Panc1 (cell line): ENCODE results near the gene PRRT1. TPM values are rescaled to one million over a fixed set of nuclear protein-coding genes. Genes with fewer than 3 reads are reported as not detected.

Source experiments
- ATAC-seq: fragments of 200-7000 bp; cut with Tn5 transposase; 2 replicates; pipeline ENCODE4 v1.9.1; 2020; ENCODE audit warnings: mild to moderate bottlenecking, moderate library complexity
- BruUV-seq: library from RNA; stranded (reverse); fragments of 400-500 nt; replicated peaks from 2 replicates; lab custom pipeline; 2021; lab: Mats Ljungman, UMichigan
- CTCF ChIA-PET: fragments of 300-600 bp; sonication (Branson Sonifier 250); formaldehyde crosslinking; loops from one replicate; lab custom pipeline; 2022; ENCODE audit warnings: antibody characterized with exemption; lab: Charles Lee
- POLR2A ChIA-PET: fragments of 300-600 bp; sonication (Branson Sonifier 250); formaldehyde crosslinking; loops from one replicate; lab custom pipeline; 2022; ENCODE audit warnings: antibody characterized with exemption; lab: Charles Lee
- DNase-seq: peaks from one replicate; pipeline ENCODE4 v3.0.0-alpha.2; 2010; ENCODE audit warnings: low read depth, low spot score
- H3K27ac ChIP-seq: 2 replicates; pipeline ENCODE4 v1.5.1; 2011; ENCODE audit warnings: mild to moderate bottlenecking, low read length, inconsistent platforms
- H3K27me3 ChIP-seq: fragments of 200-500 bp; sonication (Bioruptor generic); 2 replicates; pipeline ENCODE4 v1.6.0; 2014; ENCODE audit warnings: low read length, inconsistent platforms; ENCODE audit not compliant: control insufficient read depth, insufficient read depth
- H3K36me3 ChIP-seq: fragments of 200-500 bp; sonication (Bioruptor generic); 2 replicates; pipeline ENCODE4 v1.5.1; 2014; ENCODE audit warnings: inconsistent platforms, mild to moderate bottlenecking, low read length, moderate library complexity; ENCODE audit not compliant: control insufficient read depth, insufficient read depth
- H3K4me1 ChIP-seq: 2 replicates; pipeline ENCODE4 v1.5.1; 2011; ENCODE audit warnings: inconsistent platforms, mild to moderate bottlenecking, low read length, moderate library complexity; ENCODE audit not compliant: control insufficient read depth, insufficient read depth
- H3K4me3 ChIP-seq, 2 experiments: 2 replicates each; pipeline ENCODE4 v1.5.1; 2011 to 2012; ENCODE audit warnings: low read depth in 2 of 2, low read length in 2 of 2, mild to moderate bottlenecking in 2 of 2, inconsistent platforms in 1 of 2, moderate library complexity in 1 of 2
- H3K9me3 ChIP-seq: fragments of 200-500 bp; sonication (Bioruptor generic); 2 replicates; pipeline ENCODE4 v1.5.1; 2014; ENCODE audit warnings: low read depth, mild to moderate bottlenecking, inconsistent platforms, low read length, moderate library complexity; ENCODE audit not compliant: control insufficient read depth, insufficient read depth
- POLR2AphosphoS5 ChIP-seq: IDR thresholded peaks from 2 replicates; pipeline ENCODE4 v1.6.1; 2012; ENCODE audit warnings: mild to moderate bottlenecking, low read depth, low read length, moderate library complexity
- SIN3A ChIP-seq: IDR thresholded peaks from 2 replicates; pipeline ENCODE4 v1.6.1; 2012; ENCODE audit warnings: low read depth, mild to moderate bottlenecking, low read length, moderate library complexity, borderline replicate concordance; ENCODE audit not compliant: insufficient read depth
- TCF7L2 ChIP-seq: IDR thresholded peaks from 2 replicates; pipeline ENCODE4 v1.6.1; 2011; ENCODE audit warnings: mild to moderate bottlenecking, low read depth, low read length, inconsistent platforms
- in situ Hi-C: cut with HindIII; loops from 2 replicates; pipeline ENCODE4 v1.10.0; 2016; ENCODE audit warnings: low sequenced_read_pairs, low pct_unique_long_range_greater_than_20kb
- intact Hi-C: fragments of 100-400 bp; cut with micrococcal nuclease; formaldehyde crosslinking; loops from one replicate; pipeline ENCODE4 v1.10.0; 2022; ENCODE audit not compliant: unreplicated experiment
- total RNA-seq: library from RNA; stranded (reverse); gene quantifications from one replicate; pipeline ENCODE4 v1.2.1, GENCODE V29; 2021; ENCODE audit not compliant: unreplicated experiment
- TF ChIP-seq, protein P1 (sequence below), 2 experiments: IDR thresholded peaks; 2 replicates each; pipeline ENCODE4 v1.6.1; 2011 to 2012; ENCODE audit warnings: low read depth in 2 of 2, control low read depth in 1 of 2, low read length in 1 of 2, mild to moderate bottlenecking in 1 of 2, moderate library complexity in 1 of 2; ENCODE audit not compliant: insufficient read depth in 1 of 2
- TF ChIP-seq, protein P2 (sequence below): fragments of 450-650 bp; IDR thresholded peaks from 2 replicates; pipeline ENCODE4 v1.5.1; 2017; ENCODE audit warnings: mild to moderate bottlenecking

The PRRT1 gene
- total RNA-seq, 1 experiment from 2014 or later: 1.3 TPM

DNA sequence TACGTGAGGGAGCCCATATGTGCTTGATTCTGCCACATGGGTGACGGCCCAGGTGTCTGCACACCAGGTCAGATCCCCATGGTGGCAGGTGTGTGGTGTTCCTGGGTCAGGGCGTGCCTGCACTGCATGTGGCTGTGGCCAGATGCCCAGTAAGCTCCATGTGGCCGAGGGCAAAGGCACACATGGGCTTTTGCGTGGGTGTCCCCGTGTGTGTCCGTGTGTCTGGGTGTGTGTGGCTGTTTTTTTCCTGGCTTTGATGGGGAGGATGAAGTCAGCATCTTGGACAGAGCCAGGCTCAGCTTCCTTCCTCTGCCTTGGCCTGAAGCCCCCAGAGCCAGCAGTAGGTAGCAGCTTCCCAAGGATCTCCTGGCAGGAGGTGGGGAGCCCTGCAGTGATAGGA lies 41.1 kb downstream of the PRRT1 start:
- H3K4me1 ChIP-seq: peaks cover 4% of the 10 kb centered on the region; the same call in 1 of the 2 replicates
- POLR2A ChIA-PET: no interaction called here
- BruUV-seq: no TSS peak
- no peaks in the 10 kb centered on the region for H3K36me3 ChIP-seq
- intact Hi-C loops (loop anchor here (10.0 kb wide), 1 partner anchor 84 kb away; the partner anchor contains the start of genes GPSM3 and PBX2), in situ Hi-C loops (no loop called here)
- CTCF ChIA-PET: no interaction called here
- ATAC-seq: peak; percentile 9; the same call in 1 of the 2 replicates
- no peak for DNase-seq
- peak; percentile 22; the same call in 1 of the 2 replicates for TF ChIP-seq POLR2AphosphoS5
- no peak for TF ChIP-seq TCF7L2
- peaks cover 2% of the 10 kb centered on the region; the same call in 1 of the 2 replicates for H3K27me3 ChIP-seq
- no peak overlapping the region for H3K4me3 ChIP-seq
- H3K27ac ChIP-seq: no peak overlapping the region
- H3K9me3 ChIP-seq: no peaks in the 10 kb centered on the region

DNA sequence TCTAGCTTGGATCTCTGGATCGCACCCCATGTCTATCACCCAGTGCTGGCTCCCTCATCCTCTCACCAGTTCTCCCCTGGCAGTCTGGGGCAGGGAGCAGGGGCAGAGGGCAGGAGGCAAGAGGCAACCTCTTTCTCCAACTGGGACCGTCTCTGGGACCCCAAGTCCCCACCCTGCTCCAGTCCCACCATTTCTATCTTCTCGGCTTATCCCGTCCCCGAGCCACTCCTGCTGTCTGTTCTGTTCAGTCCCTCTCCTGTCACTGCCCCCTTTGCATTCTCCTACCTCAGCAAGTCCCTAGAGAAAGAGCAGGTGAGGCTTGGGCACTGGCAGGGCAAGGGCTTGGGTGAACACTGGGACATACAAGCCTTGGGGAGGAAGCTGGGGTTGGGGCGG lies 42.0 kb downstream of the PRRT1 start:
- H3K27ac ChIP-seq: no peak overlapping the region
- H3K36me3 ChIP-seq: no peaks in the 10 kb centered on the region
- intact Hi-C loops: loop anchor here (10.0 kb wide), 1 partner anchor 85 kb away; the partner anchor contains the start of genes GPSM3 and PBX2
- no TSS peak for BruUV-seq
- TF ChIP-seq POLR2AphosphoS5 (no peak), SIN3A (no peak), TCF7L2 (no peak)
- TF ChIP-seq, protein P1, sequence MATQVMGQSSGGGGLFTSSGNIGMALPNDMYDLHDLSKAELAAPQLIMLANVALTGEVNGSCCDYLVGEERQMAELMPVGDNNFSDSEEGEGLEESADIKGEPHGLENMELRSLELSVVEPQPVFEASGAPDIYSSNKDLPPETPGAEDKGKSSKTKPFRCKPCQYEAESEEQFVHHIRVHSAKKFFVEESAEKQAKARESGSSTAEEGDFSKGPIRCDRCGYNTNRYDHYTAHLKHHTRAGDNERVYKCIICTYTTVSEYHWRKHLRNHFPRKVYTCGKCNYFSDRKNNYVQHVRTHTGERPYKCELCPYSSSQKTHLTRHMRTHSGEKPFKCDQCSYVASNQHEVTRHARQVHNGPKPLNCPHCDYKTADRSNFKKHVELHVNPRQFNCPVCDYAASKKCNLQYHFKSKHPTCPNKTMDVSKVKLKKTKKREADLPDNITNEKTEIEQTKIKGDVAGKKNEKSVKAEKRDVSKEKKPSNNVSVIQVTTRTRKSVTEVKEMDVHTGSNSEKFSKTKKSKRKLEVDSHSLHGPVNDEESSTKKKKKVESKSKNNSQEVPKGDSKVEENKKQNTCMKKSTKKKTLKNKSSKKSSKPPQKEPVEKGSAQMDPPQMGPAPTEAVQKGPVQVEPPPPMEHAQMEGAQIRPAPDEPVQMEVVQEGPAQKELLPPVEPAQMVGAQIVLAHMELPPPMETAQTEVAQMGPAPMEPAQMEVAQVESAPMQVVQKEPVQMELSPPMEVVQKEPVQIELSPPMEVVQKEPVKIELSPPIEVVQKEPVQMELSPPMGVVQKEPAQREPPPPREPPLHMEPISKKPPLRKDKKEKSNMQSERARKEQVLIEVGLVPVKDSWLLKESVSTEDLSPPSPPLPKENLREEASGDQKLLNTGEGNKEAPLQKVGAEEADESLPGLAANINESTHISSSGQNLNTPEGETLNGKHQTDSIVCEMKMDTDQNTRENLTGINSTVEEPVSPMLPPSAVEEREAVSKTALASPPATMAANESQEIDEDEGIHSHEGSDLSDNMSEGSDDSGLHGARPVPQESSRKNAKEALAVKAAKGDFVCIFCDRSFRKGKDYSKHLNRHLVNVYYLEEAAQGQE (IDR thresholded peaks at IDR 0.05; ENCODE audit: insufficient read depth in 1 of 2, low read depth in 2 of 2, low read length in 1 of 2): no peak
- TF ChIP-seq, protein P2, sequence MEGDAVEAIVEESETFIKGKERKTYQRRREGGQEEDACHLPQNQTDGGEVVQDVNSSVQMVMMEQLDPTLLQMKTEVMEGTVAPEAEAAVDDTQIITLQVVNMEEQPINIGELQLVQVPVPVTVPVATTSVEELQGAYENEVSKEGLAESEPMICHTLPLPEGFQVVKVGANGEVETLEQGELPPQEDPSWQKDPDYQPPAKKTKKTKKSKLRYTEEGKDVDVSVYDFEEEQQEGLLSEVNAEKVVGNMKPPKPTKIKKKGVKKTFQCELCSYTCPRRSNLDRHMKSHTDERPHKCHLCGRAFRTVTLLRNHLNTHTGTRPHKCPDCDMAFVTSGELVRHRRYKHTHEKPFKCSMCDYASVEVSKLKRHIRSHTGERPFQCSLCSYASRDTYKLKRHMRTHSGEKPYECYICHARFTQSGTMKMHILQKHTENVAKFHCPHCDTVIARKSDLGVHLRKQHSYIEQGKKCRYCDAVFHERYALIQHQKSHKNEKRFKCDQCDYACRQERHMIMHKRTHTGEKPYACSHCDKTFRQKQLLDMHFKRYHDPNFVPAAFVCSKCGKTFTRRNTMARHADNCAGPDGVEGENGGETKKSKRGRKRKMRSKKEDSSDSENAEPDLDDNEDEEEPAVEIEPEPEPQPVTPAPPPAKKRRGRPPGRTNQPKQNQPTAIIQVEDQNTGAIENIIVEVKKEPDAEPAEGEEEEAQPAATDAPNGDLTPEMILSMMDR: no peak
- in situ Hi-C loops: no loop called here
- ATAC-seq (no peak; the same call in 1 of the 2 replicates), DNase-seq (no peak)
- H3K9me3 ChIP-seq: no peaks in the 10 kb centered on the region
- POLR2A ChIA-PET: no interaction called here
- H3K4me3 ChIP-seq: no peak overlapping the region
- peaks cover 6% of the 10 kb centered on the region; the same call in 1 of the 2 replicates for H3K27me3 ChIP-seq
- CTCF ChIA-PET: no interaction called here
- H3K4me1 ChIP-seq: peaks cover 4% of the 10 kb centered on the region; the same call in 1 of the 2 replicates

DNA sequence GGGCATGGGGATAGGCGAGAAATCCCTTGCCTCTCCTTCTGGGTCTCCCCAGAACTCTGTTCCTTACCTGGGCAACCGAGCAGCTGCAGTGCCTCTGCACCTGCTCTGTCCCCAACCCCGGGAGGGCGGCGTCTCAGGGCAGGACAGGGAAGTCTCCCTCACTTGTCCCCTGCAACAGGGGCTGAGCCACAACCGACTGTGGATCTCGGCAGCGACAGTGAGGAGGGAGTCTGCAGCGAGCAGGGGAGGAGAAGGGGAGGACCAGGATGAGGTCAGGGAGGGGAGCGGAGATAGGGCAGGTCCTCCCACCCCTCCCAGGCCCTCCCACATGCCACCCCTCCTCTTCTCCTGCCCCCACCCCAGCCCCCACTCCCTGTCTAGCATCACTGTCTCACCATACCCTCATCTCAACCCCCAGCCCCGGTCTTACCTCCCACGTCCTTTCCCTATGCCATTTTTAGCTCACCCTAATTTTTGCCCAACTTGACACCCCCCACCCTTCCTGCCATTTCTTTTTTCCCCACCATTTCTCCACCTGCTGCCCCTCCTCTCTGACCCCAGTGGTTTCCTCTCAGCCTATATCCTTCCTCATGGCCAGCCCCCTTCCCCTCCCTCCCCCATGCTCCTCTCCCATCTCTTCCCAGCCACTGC lies 42.5 kb downstream of the PRRT1 start, which contains the start of gene TNXB:
Gene TNXB, minus strand, starts transcription at position 225 of the 651 bp plus-strand sequence. CDS start 11,140 bp downstream, outside the sequence.
- in situ Hi-C loops: no loop called here
- peak; percentile 28; the same call in 1 of the 2 replicates for ATAC-seq
- POLR2A ChIA-PET: no interaction called here

More for the DNA sequence above, 42.5 kb downstream of the PRRT1 start, which contains the start of gene TNXB:
- Histone ChIP-seq H3K27me3 (peaks cover 6% of the 10 kb centered on the region; the same call in 1 of the 2 replicates), H3K4me3 (no peak within 1 kb of the TSS), H3K36me3 (no peaks in the 10 kb centered on the region), H3K4me1 (peaks cover 4% of the 10 kb centered on the region; the same call in 1 of the 2 replicates), H3K27ac (no peak within 1 kb of the TSS), H3K9me3 (no peaks in the 10 kb centered on the region)
- intact Hi-C loops: no loop called here
- TF ChIP-seq TCF7L2: no peak
- TF ChIP-seq, protein P2: no peak
- no peak for DNase-seq
- no TSS peak for BruUV-seq
- CTCF ChIA-PET: interaction anchor here (0.6 kb wide), 1 partner anchor 1006 kb away, joined by 4 read pairs; no protein-coding TSS in a partner anchor
